RPMI8226 (cell line): ENCODE results near the gene MLKL.
"Not testable (repeated sequence)": the region's sequence is repeated elsewhere in the genome, so short reads cannot be mapped to it uniquely, and the experiment has no call there.

Experiments
- DNase-seq: peaks from one replicate; pipeline ENCODE4 v3.0.0-alpha.2; 2015

MLKL gene

DNA sequence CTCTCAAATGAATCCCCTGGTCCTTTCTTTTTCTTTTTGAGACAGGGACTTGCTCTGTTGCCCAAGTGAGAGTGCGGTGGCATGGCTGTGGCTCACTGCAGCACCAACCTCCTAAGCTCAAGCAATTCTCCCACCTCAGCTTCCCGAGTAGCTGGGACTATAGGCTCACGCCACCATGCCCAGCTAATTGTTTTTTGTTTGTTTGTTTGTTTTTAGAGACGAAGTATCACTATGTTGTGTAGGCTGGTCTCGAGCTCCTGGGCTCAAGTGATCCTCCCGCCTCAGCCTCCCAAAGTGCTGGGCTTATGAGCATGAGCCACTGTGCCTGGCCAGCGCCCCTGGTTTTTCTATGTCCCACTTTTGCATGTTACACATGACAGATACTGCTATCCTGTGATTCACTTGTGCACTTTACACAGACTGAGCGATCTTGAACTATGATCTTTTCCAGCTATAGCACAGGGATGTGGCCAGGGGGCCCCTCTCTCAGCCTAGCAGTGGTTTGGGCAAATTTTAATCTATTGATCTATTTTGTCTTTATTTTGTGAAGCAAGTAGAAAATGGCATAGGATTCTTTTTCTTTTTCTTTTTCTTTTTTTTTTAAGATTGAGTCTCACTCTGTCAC is 31.3 kb upstream of the MLKL start:
- DNase-seq: no peak

DNA sequence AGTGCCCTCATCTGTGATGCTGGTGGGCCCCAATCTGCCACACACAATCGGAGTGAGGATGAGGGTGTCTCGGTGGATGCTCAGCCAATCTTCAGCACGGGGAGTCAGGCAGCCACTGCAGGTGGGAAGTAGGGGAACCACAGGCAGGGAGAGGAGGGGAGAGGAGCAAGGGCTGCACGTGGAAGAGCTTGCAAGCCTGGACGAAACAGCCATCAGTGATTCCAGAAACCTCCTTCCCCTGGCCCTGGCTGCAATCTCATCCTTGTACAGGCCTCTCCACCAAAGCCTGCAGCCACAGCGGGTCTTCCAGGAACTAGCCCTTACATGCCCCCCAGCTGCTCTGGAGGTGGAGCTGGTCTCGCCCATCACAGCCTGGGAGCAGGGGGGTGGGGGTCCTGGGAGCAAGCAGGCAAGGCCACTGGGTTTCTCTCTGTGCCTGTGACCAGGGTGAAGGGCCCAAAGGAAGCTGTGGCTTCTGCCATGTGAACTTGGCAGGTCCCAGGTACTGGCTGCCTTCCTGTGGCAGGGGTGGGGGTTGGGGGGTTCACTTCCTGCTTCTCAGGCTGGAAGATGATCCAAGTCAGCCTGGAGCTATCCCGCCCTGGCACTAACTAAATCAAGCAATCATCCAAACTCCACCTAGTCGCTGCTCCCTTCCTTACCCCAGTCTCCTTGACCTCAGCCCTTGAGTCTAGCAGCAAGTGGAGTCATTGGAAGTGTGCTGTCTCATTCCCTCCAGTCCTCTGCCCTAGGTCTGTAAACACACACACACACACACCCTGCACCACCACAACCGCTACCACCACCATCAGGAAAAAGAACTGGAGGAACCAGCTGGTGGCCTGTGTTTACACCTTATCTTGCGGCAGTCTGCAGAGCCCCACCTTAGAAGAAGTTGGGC is 29.4 kb upstream of the MLKL start:
- DNase-seq: no peak

DNA sequence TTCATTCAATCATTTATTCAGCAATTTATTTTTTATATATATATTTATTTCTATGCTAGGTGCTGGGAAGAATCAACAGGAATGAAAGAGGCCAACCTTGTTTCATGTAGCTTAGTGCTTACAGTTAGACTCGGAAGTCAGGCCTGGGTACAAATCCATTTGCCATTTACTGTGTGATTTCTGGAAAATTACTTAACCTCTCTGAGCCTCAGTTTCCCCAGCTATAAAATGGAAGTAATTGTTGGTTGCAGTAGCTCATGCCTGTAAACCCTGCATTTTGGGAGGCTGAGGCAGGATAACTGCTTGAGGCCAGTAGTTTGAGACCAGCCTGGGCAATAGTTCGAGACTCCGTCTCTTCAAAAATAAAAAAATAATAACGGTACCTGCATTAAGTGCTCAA is 27.2 kb upstream of the MLKL start:
- DNase-seq: no peak

DNA sequence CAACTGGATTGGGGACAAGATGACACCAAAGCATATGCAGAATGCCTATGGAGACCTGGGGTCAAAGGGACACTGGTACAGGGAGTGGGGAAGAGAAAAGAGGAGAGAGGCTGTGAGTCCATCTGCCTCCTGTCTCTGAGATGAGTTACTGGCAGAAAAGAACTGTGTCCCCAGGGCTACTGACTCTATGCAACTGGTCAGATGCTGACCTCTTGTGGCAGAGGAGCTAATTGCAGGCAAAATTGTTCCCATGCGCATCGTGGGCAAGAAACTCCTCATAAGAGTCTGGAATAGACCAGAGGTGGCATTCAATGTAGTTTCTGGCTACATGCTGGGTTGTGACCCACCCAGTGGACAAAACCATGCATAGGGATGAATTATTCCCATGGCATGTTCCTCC is 26.1 kb upstream of the MLKL start:
- peak; percentile 65 for DNase-seq

DNA sequence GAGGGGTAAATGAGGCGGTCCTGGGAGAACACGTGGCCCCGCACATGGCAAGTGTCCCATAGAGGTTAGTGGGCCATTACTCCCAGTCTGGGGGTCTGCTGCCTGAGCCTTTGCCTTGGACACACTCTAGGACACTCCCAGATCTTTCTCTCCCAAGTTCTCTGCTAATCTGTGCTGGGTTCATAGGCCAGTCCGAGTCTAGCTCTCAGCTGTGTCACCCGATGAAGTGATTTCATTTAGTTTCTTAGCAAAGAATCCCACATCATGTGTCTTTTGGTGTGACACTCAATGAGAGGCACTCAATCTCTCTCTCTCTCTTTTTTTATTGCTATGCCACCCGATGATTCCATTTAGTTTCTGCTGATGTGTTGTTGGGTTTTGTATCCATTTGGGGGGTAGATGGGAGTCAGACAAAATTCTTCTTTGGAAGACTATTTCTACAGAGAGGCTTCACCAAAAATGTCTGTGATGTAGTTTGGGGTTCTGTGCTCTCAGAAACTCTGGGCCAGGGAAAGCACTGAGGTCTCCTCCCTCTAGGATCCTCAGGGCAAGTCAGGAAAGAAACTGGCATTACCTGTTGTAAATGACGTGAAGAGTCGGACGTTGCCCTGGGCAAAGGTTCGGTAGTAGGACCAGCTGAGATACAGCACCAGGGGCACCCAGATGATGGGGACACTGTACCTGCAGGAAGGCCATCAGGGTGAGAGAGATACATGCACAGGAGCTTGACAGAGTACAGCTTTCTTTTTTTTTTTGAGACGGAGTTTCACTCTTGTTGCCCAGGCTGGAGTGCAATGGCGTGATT is 25.2 kb upstream of the MLKL start:
- DNase-seq: no peak

DNA sequence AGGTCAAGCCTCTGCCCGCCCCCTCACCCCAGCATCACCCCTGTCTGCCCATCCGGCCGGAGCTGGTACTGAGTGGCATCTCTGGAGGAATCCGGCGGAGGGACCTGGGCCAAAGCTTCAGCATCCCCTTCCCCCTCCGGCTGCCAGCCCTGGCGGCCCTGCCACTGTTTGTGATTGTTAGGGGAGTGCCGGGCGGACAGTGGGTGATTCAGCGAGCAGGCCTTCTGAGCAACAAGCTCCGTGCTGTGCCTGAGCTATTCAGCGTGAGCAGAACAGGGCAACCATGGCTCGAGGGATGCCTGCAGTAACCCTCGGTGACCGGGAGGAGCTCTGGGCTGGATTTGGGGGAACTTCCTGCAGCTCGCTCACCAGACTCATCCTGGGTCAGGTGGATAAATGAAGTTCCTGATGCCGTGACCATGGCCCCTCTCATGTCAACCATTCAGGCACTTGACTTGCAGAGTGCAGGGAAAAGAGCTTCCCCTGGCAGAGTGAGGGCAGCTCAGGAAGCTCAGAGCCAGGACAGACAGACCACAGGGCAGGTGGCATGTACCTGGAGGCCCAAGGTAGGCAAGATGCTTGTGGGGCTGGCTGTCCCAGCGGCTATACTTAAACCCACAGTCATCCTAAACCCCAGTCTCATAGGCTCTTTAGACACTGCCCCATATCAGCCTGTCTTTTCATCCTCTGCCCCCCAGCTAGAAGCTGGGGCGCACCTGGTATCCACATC is 24.3 kb upstream of the MLKL start:
- DNase-seq: peak; percentile 32

DNA sequence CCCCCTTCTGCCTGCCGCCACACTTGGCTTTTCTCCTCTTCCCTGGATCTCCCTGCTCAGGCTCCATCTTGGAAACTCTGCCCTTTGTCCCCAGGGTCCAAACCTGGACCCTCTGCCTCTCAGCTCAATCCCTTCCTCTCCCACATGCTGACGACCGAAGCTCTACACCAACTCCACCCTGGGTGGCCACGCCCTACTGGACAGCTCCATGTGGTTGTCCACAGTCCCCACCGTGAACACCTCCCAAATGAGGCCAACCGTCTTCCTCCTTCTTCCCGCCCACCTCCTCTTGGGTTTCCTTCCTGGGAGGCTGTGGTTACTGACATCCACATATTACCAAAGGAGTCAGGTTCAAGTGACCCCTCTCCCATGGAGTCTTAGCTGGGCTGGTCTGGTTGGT is 22.6 kb upstream of the MLKL start:
- DNase-seq: no peak

DNA sequence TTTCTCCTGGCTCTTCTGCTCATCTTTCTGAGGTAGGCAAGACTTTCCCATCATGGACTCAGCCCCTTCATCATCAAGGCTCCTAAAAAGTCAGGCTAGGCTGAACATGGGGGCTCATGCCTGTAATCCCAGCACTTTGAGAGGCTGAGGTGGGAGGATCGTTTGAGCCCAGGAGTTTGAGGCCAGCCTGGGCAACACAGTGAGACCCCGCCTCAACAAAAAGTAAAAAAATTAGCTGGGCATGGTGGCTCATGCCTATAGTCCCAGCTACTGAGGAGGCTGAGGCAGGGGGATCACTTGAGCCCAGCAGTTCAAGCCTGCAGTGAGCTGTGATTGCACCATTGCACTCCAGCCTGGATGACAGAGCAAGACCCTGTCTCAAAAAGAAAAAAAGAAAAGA is 21.5 kb upstream of the MLKL start:
- not testable (repeated sequence) for DNase-seq

DNA sequence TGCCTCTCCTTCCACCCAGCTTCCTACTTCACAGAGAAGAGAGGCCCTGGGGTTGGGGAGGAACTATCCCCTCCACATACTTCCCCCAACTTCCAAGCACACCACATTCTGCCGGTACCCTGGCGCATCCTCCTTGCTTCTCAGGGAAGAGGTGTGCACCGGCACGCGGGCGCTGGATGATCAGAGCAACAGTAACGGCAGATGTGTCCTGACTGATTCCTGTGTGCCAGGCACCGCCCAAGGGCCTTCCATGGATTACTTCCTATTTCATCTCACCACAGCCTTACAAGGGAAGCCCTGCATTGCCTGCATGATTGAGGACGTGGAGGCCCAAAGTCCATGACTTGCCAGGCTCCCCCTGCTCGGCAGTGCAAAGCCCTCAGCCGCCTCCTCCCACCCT is 21.1 kb upstream of the MLKL start:
- no peak for DNase-seq

DNA sequence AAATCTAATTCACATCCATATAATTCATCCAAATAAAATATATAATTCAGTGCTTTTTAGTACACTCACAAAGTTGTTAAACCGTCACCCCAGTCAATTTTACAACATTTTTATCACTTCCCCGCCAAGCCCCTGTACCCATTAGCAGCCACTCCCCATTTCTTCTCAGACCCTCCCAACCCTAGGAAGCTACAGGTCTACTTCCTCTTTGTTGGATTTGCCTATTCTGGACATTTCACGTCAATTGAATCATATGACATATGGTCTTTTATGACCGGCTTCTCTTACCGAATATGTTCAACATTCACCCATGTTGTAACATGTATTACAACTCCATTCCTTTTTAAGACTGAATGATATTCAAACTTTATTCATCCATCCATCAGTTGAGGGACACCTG is 19.9 kb upstream of the MLKL start:
- peak; percentile 32 for DNase-seq

DNA sequence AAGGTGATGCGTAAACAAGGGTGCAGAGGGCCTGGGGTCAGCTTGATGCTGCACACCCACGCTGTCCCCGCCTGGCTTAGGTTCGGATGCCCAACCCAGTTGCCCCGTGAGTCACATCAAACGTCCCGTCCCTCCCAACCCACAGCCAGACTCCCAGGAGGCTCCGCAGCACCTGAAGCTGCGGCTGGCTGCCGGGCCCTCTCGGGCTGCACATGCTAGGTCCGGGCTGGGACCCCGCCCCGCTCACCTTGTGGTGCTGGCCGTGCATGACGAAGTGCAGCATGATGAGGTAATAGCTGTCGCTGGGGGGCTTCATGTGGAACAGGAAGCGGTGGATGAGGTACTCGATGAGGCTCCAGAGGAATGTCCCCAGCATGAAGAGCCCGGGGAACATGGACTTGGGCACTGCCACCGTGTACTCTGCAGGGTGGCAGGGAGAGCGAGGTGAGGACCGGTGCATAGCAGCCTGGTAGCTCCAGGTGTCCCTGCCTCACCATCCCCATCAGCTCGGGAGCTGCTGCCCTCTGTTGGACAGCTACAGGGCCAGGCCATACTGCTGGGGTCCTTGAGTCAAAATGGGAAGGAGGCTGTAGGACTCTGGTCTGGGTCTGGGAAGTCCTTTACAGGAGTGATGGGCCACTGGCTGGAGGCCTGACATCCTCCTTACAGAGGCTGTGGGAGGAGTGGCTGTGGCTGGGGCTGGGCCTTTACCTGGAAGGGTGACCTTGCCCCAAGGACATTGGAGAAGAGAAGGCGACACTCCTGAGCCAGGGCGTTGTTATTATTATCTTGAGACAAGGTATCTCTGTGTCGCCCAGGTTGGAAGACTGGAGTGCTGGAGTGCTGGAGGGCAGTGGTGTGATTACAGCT is 18.3 kb upstream of the MLKL start:
- DNase-seq: no peak

DNA sequence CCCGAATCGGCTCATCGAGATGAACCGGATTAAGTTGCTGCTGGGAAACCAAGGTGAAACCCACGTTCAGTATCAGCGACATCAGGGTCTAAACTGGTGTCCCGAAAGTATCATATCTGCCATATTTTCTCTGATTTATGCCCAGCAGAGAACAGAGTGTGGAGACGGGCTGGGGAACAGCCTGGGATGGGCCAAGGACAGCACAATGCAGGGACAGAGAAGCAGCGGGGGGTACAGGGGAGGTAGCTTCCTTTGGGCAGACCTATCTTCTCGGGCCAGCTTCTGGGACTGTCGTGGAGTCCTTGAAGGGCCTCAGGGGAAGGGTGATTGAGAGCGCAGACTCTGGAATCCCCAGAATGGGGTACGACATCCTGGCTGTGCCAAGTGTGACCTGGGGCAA is 17.5 kb upstream of the MLKL start:
- no peak for DNase-seq

DNA sequence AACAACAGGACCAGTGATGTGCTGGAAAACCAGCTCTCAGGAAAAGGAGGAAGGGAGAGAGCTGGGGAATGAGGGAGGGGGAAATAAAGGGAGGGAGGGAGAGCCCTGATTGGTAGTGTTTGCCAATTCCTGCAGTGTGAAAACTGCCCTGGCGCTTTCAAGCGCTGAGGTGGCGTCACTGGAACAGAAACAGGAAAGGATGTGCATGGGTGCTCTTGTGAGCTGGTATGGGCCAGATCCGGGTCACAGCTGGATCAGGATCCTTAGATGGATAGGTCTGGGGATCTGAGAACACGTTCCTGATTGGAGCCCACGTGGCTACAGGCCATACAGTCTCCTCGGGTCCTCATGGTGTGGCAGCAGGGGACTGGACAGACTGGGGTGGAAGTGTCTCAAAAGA is 16.7 kb upstream of the MLKL start:
- DNase-seq: no peak

DNA sequence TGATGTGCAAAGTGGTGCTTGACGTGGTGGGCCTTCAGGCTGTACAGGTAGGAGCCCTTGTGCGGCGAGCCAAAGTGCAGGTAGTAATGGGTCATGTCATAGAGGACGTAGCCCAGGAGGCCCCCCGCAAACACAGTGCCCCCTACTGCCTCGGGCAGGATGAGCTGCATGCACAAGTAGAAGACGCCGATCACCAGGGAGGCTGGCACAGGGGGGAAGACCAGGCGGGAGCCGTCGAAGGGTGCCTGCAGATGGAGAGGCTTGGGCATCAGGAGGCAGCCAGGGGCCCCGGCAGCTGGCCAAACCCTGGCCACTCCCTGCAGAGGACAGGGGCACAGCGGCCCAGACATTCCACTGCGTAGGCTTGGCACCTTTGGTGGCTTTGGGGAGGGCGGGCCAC is 15.7 kb upstream of the MLKL start:
- no peak for DNase-seq

DNA sequence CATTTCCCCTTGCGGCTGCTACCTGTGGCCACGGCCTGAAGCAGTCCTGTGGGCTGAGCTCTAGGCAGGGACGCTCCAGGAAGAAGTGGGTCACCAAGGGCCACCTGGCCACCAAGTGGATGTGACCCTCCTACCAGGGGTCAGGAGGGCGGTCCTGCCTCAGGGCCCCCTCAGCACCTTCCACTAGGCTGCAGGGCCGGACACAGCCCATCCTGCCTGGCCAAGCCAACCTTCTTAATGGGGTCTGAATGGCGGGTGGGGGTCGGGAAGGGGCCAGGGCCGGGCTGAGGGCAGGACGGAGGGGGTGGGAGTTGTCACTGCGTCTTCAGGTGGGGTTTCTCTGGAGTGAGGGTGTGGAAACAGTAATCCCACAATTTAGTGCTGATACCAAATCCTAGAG is 13.2 kb upstream of the MLKL start:
- DNase-seq: no peak

DNA sequence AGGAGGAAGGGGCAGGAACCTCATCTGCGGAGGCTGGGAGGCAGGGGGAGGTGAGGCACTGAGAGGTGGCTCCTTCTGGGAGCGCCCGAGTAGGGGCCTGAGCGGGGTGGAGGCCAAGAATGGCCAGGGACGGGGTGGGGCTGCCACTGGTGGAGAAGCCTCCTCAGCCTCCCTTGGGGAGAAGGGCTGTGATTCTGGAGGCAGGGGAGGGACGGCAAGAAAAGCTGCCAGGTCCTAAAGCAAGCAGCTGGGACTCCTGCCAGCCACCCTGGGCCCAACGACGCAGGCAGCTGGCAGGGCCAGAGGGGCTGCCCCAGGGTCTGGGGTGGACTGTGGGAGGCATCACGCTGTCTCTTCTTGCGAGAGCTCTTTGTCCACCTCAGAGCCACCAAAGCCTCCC is 12.7 kb upstream of the MLKL start:
- peak; percentile 41 for DNase-seq

DNA sequence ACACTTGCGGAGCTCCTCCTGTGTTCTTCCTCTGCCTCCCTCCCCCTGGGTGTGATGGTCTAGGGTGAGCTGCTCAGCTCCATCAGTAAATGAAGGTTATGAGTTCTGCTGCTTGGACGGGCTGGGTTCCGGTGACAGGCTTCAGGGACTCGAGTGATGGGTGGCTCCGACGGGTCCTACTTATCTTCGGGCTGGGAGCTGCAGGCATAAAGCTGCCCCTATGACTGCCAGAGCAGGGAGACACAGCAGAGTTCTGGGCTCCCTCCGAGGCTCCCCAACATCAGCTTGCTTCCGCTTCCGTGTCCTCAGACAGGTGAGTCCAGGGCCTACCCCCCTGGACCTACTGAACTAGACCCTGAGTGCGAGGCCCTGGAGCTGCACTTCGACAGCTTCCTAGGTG is 11.3 kb upstream of the MLKL start:
- no peak for DNase-seq

DNA sequence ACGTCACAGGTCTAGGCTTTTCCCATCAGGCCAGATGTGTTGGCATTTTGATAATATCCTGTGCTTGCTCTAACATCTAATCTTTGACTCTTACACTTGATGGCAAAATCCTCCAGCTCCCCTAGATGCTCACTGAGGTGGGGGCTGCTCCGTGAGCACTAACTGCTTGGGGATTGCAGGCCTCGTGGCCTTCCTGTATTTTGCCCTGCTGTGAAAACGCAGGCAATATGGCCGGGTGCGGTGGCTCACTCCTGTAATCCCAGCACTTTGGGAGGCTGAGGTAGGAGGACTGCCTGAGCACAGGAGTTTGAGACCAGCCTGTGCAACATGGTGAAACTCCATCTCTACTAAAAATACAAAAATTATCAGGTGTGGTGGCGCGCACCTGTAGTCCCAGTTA is 9.7 kb upstream of the MLKL start:
- DNase-seq: no peak

DNA sequence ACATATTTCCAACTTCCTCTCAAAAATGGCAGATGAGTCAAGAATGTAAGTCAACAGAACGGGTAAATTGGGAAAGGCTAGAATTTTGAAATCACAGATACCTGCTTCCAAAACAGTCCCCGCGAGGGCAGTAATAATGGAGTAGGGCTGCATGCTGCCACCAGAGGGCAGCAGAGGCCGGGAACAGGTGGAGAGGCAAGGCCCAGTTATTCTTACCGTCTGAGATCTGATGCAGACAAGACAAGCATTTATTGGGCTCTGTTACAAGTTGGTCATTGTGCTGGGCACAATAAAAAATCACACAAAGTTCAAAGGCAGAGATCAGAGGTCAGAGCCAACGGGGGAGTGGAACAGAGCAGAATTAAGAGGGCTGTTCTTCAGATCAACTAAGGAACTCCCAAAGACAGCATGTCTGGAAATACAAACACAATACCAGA is 8.8 kb upstream of the MLKL start:
- DNase-seq: peak; percentile 88

DNA sequence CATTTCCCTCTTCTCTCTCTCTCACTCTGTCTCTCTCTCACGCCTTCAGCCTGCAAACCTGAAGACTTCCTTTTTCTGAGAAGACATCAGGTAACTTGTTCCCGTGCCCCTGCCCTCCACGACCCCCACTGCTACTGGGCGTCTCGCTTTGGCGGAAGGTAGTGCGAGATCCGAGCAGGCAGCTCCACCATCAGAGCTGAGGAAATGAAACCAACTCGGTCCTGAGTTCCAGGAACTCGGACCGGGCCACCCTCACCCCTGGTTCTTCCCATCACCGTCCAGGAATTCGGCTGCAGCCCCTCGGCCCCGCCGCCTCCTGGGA is 585 bp downstream of the MLKL start:
- DNase-seq: peak; percentile 54

DNA sequence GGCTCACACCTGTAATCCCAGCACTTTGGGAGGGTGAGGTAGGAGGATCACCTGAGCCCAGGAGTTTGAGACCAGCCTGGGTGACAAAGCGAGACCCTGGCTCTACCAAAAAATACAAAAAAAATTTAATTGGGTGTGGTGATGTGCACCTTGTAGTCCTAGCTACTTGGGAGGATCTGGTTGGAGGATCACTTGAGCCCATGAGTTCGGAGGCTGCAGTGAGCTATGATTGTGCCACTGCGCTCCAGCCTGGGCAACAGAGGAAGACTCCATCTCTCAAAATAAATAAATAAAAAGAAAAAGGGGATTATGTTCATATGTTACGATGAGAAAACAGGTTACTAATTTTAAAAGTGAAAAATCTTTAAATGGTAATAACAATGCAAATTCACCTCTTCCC is 996 bp downstream of the MLKL start:
- DNase-seq: peak; percentile 42

DNA sequence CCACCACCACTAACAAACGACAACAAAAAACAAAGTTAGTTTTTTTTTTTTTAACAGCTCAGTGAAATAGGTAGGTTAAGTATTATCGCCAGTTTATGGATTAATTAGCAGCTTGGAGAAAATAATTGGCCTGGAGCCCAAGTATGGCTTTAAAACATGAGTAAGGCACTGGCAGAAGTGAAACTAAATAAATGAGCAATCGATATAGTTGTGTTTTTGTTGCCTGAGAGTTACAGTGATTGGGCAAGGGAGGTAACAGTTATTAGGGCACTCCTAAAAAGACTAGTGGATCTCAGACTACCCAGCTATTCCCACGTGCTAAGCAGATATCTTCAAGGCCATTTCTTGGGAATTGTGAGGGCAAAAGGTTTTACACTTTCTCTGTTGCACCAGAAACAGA is 2.4 kb downstream of the MLKL start:
- DNase-seq: peak; percentile 19
